HepG2 (cell line): ENCODE results near the gene BICRAL. TPM values are rescaled to one million over a fixed set of nuclear protein-coding genes. Genes with fewer than 3 reads are reported as not detected.

Experiments
- ATAC-seq: fragments of 200-7000 bp; cut with Tn5 transposase; 3 replicates; pipeline ENCODE4 v1.9.1; 2020; ENCODE audit warnings: mild to moderate bottlenecking, moderate library complexity
- BruUV-seq: library from RNA; stranded (reverse); fragments of 400-500 nt; replicated peaks from 2 replicates; lab custom pipeline; 2021; lab: Mats Ljungman, UMichigan
- CTCF ChIA-PET: fragments of 300-600 bp; formaldehyde crosslinking; extraction: SDS; loops from one replicate; lab custom pipeline; 2021; ENCODE audit warnings: low total read pairs, inconsistent platforms, low intra/inter-chr PET ratio; lab: Yijun Ruan, JAX
- POLR2A ChIA-PET: fragments of 350-600 bp; sonication (Branson Sonifier 250); formaldehyde crosslinking; loops from one replicate; lab custom pipeline; 2020; ENCODE audit warnings: antibody characterized with exemption, inconsistent platforms; lab: Yijun Ruan, JAX
- DNase-seq: peaks from one replicate; pipeline ENCODE4 v3.0.0-alpha.2; 2015; ENCODE audit warnings: low spot score
- FAIRE-seq: peaks from 3 replicates; lab custom pipeline; 2011; peaks lifted over from hg19 to GRCh38; lab: Jason Lieb, UNC
- H2AFZ ChIP-seq: one replicate; pipeline ENCODE4 v1.6.1; 2011; ENCODE audit warnings: low read length, inconsistent platforms
- H3K27ac ChIP-seq: fragments of 300-600 bp; 3 replicates; pipeline ENCODE4 v1.8.0; 2011; ENCODE audit warnings: mixed run types, mild to moderate bottlenecking, mixed read lengths, low read length, inconsistent platforms; ENCODE audit not compliant: insufficient read depth; ENCODE audit errors: extremely low read length
- H3K27me3 ChIP-seq, 2 experiments: fragments of 200-600 bp in 1 of 2; 2 replicates in 1 of 2; 3 replicates in 1 of 2; pipeline versions ENCODE4 v1.6.0 to v1.8.0; 2011; ENCODE audit warnings: low read length in 2 of 2, mild to moderate bottlenecking in 2 of 2, moderate library complexity in 2 of 2, inconsistent platforms in 1 of 2; ENCODE audit not compliant: insufficient read depth in 2 of 2, control insufficient read depth in 1 of 2
- H3K36me3 ChIP-seq, 2 experiments: fragments of 200-600 bp in 1 of 2; replicated peaks in 1 of 2; 2 replicates in 1 of 2; 3 replicates in 1 of 2; pipeline versions ENCODE4 v1.5.1 to v1.8.0; 2011; ENCODE audit warnings: low read length in 2 of 2, inconsistent platforms in 1 of 2; ENCODE audit not compliant: insufficient read depth in 2 of 2, control insufficient read depth in 1 of 2
- H3K4me1 ChIP-seq: 2 replicates; pipeline ENCODE4 v1.5.1; 2012; ENCODE audit warnings: low read length, inconsistent platforms; ENCODE audit not compliant: insufficient read depth
- H3K4me2 ChIP-seq: 2 replicates; pipeline ENCODE4 v1.6.0; 2011; ENCODE audit warnings: low read depth, low read length, inconsistent platforms
- H3K4me3 ChIP-seq, 3 experiments: fragments of 200-600 bp in 1 of 3; sonication (generic), shearing (Covaris generic) in 1 of 3; replicated peaks in 1 of 3; 2 replicates each; pipeline ENCODE4 v1.5.1; 2011 to 2016; ENCODE audit warnings: low read length in 3 of 3, inconsistent platforms in 2 of 3, low read depth in 2 of 3, mild to moderate bottlenecking in 2 of 3, control low read depth in 1 of 3, mixed read lengths in 1 of 3; ENCODE audit not compliant: insufficient read depth in 1 of 3
- H3K79me2 ChIP-seq: one replicate; pipeline ENCODE4 v1.6.1; 2011; ENCODE audit warnings: low read length, inconsistent platforms; ENCODE audit not compliant: insufficient read depth
- H3K9ac ChIP-seq: 2 replicates; pipeline ENCODE4 v1.6.0; 2011; ENCODE audit warnings: mild to moderate bottlenecking, low read depth, low read length, inconsistent platforms; ENCODE audit not compliant: insufficient read depth
- H3K9me3 ChIP-seq: 2 replicates; pipeline ENCODE4 v1.5.1; 2012; ENCODE audit warnings: mild to moderate bottlenecking, low read length
- H4K20me1 ChIP-seq: 2 replicates; pipeline ENCODE4 v1.6.0; 2011; ENCODE audit warnings: inconsistent platforms, mild to moderate bottlenecking, low read length, moderate library complexity; ENCODE audit not compliant: insufficient read depth
- ARNT ChIP-seq: fragments of 450-650 bp; IDR thresholded peaks from 2 replicates; pipeline ENCODE4 v1.6.1; 2017
- CHCHD3 ChIP-seq: sonication (generic); formaldehyde crosslinking; IDR thresholded peaks from 2 replicates; pipeline ENCODE4 v1.8.0; 2022; ENCODE audit warnings: mild to moderate bottlenecking, missing genetic modification reagents, moderate library complexity
- HIVEP1 ChIP-seq: sonication (generic); formaldehyde crosslinking; IDR thresholded peaks from 2 replicates; pipeline ENCODE4 v1.4.0; 2020; ENCODE audit warnings: mild to moderate bottlenecking, missing genetic modification reagents
- HMG20B ChIP-seq: conservative IDR thresholded peaks from 2 replicates; pipeline ENCODE4 v1.6.1; 2016; ENCODE audit warnings: missing genetic modification reagents, missing compliant biosample characterization
- MAZ ChIP-seq, 2 experiments: sonication (generic) in 1 of 2; formaldehyde crosslinking in 1 of 2; IDR thresholded peaks; 2 replicates each; pipeline versions ENCODE4 v1.5.0 to v1.6.1; 2012 to 2020; ENCODE audit warnings: low read depth in 2 of 2, mild to moderate bottlenecking in 2 of 2, borderline replicate concordance in 1 of 2, improper control_type of control experiment in 1 of 2, low read length in 1 of 2, missing genetic modification reagents in 1 of 2, moderate library complexity in 1 of 2
- NR0B2 ChIP-seq: sonication (generic); formaldehyde crosslinking; IDR thresholded peaks from 2 replicates; pipeline ENCODE4 v1.4.0; 2020; ENCODE audit warnings: mild to moderate bottlenecking, missing genetic modification reagents
- SIX1 ChIP-seq: sonication (generic); formaldehyde crosslinking; IDR thresholded peaks from 2 replicates; pipeline ENCODE4 v1.4.0; 2020; ENCODE audit warnings: missing genetic modification reagents, borderline replicate concordance
- SP5 ChIP-seq: IDR thresholded peaks from 2 replicates; pipeline ENCODE4 v1.6.1; 2016; ENCODE audit warnings: low read depth, borderline replicate concordance
- TRAFD1 ChIP-seq: sonication (generic); formaldehyde crosslinking; IDR thresholded peaks from 2 replicates; pipeline ENCODE4 v1.5.1; 2020; ENCODE audit warnings: missing genetic modification reagents, mild to moderate bottlenecking, borderline replicate concordance
- ZBTB7A ChIP-seq: sonication (generic); formaldehyde crosslinking; IDR thresholded peaks from 2 replicates; pipeline ENCODE4 v1.8.0; 2022; ENCODE audit warnings: mild to moderate bottlenecking, missing genetic modification reagents
- ZMAT3 ChIP-seq: sonication (generic); formaldehyde crosslinking; conservative IDR thresholded peaks from 2 replicates; pipeline ENCODE4 v1.7.0; 2021; ENCODE audit warnings: missing genetic modification reagents
- ZMAT5 ChIP-seq: sonication (generic); formaldehyde crosslinking; IDR thresholded peaks from 2 replicates; pipeline ENCODE4 v1.5.0; 2020; ENCODE audit warnings: mild to moderate bottlenecking, low read depth, missing genetic modification reagents, borderline replicate concordance
- ZNF124 ChIP-seq: sonication (generic); formaldehyde crosslinking; IDR thresholded peaks from 2 replicates; pipeline ENCODE4 v1.4.0; 2020; ENCODE audit warnings: missing genetic modification reagents
- ZNF282 ChIP-seq: fragments of 450-650 bp; IDR thresholded peaks from 2 replicates; pipeline ENCODE4 v1.6.1; 2018; ENCODE audit not compliant: partially characterized antibody
- ZNF292 ChIP-seq: sonication (generic); formaldehyde crosslinking; IDR thresholded peaks from 2 replicates; pipeline ENCODE4 v1.8.1; 2022; ENCODE audit warnings: mild to moderate bottlenecking, low read depth, missing genetic modification reagents, borderline replicate concordance
- ZNF337 ChIP-seq: sonication (generic); formaldehyde crosslinking; IDR thresholded peaks from 2 replicates; pipeline ENCODE4 v1.5.1; 2020; ENCODE audit warnings: missing genetic modification reagents, low read depth, mild to moderate bottlenecking, borderline replicate concordance
- ZNF484 ChIP-seq: sonication (generic); formaldehyde crosslinking; IDR thresholded peaks from 2 replicates; pipeline ENCODE4 v1.5.1; 2020; ENCODE audit warnings: mild to moderate bottlenecking, low read depth, missing genetic modification reagents, borderline replicate concordance
- ZNF557 ChIP-seq: sonication (generic); formaldehyde crosslinking; IDR thresholded peaks from 2 replicates; pipeline ENCODE4 v1.4.0; 2020; ENCODE audit warnings: missing genetic modification reagents
- ZNF746 ChIP-seq: sonication (generic); formaldehyde crosslinking; IDR thresholded peaks from 2 replicates; pipeline ENCODE4 v1.8.0; 2022; ENCODE audit warnings: mild to moderate bottlenecking, missing genetic modification reagents
- WGBS: methylation state at CpG from one replicate; pipeline ENCODE4 v1.1.6; 2017; ENCODE audit warnings: low lambda C conversion rate; 5-methylcytosine and 5-hydroxymethylcytosine counted together
- in situ Hi-C: cut with HindIII; loops from 2 replicates; pipeline ENCODE4 v1.10.0; 2017; ENCODE audit warnings: low pct_unique_long_range_greater_than_20kb; ENCODE audit not compliant: extremely low pct_ligation_motif_present
- intact Hi-C: fragments of 100-400 bp; cut with micrococcal nuclease; formaldehyde crosslinking; loops from one replicate; pipeline ENCODE4 v1.10.0; 2022; ENCODE audit not compliant: unreplicated experiment
- polyA plus RNA-seq, 8 experiments: library from polyadenylated mRNA; depleted of rRNA in 3 of 8; stranded (reverse) in 7 of 8; unstranded in 1 of 8; fragments of >200 nt; fragmentation: Illumina TruSeq in 4 of 8; extraction: Trizol in 4 of 8; gene quantifications; 2 replicates each; pipeline versions ENCODE4 v1.2.1 to v1.2.3, GENCODE V29; 2011 to 2016; ENCODE audit warnings: low read depth in 4 of 8, missing spikeins in 1 of 8, mixed read lengths in 1 of 8; ENCODE audit not compliant: insufficient read depth in 1 of 8
- total RNA-seq, 5 experiments: library from RNA; depleted of rRNA; stranded (reverse); fragments of >200 nt; fragmentation: Illumina TruSeq; extraction: Trizol; gene quantifications; 2 replicates each; pipeline ENCODE4 v1.2.3, GENCODE V29; 2016; ENCODE audit warnings: low read depth in 1 of 5

The BICRAL gene
- total and polyA plus RNA-seq, 2 of the 13 experiments (the other 11 are each of a cell fraction or from before 2014, with no cell fraction given), result 5.0 to 13.5 TPM

- no TSS peak for BruUV-seq
- WGBS, result 96% methylated on average over 6 of the region's 6 CpGs
- Histone ChIP-seq H3K36me3 (peaks cover 0 to 5% of the 10 kb centered on the region in 2 experiments; a peak in 2 of 5 replicates), H3K9me3 (no peaks in the 10 kb centered on the region), H4K20me1 (no peaks in the 10 kb centered on the region), H2AFZ (no peak overlapping the region), H3K79me2 (no peaks in the 10 kb centered on the region), H3K4me2 (no peak overlapping the region), H3K4me1 (peaks cover 26% of the 10 kb centered on the region), H3K4me3 (no peak overlapping the region), H3K27ac (no peak overlapping the region), H3K27me3 (no peaks in the 10 kb centered on the region), H3K9ac (no peak overlapping the region)
- ChIA-PET CTCF (no interaction called here), POLR2A (interaction anchor here (0.9 kb wide), 1 partner anchor 95 kb away, joined by 4 read pairs; no protein-coding TSS in a partner anchor)
- DNase-seq (no peak), FAIRE-seq (no peak), ATAC-seq (no peak)
- TF ChIP-seq MAZ (IDR thresholded peaks at IDR 0.05; ENCODE audit: borderline replicate concordance, low read depth, low read length) (no peak), MAZ (CRISPR knock-in tag; IDR thresholded peaks at IDR 0.05; ENCODE audit: low read depth) (no peak), CHCHD3 (CRISPR knock-in tag) (no peak), NR0B2 (CRISPR knock-in tag) (no peak), ARNT (no peak), ZNF292 (CRISPR knock-in tag) (no peak), ZMAT3 (CRISPR knock-in tag) (no peak), HIVEP1 (CRISPR knock-in tag) (no peak), ZNF557 (CRISPR knock-in tag) (no peak), ZNF337 (CRISPR knock-in tag) (no peak), SIX1 (CRISPR knock-in tag) (no peak), ZMAT5 (no peak), ZNF484 (CRISPR knock-in tag) (no peak), ZBTB7A (CRISPR knock-in tag) (no peak), ZNF124 (CRISPR knock-in tag) (no peak), HMG20B (CRISPR knock-in tag) (no peak), SP5 (CRISPR knock-in tag) (no peak), TRAFD1 (CRISPR knock-in tag) (no peak), ZNF282 (no peak), ZNF746 (CRISPR knock-in tag) (no peak)
- in situ Hi-C loops, result no loop called here
- intact Hi-C loops, result no loop called here
These were observed 60.2 kb downstream of the BICRAL start for GRCh38 chr6:42841844-42842584.
